ENCODE measurements around the gene CDK4. TPM values are rescaled to one million over a fixed set of nuclear protein-coding genes. Genes with fewer than 3 reads are reported as not detected.
A peak's percentile ranks its signal among the peaks of the same experiment; 100 is the strongest.

The CDK4 gene
- total and polyA plus RNA-seq, 2 of the 13 experiments (the other 11 are each of a cell fraction or from before 2014, with no cell fraction given), result 191 to 209 TPM

GRCh38 chr12:57745485-57745881 is 6.6 kb downstream of the CDK4 start (continued):
- no peak for TF ChIP-seq ZBTB7A (CRISPR knock-in tag; IDR thresholded peaks at IDR 0.05)
- TF ChIP-seq HNRNPH1 (optimal IDR thresholded peaks at IDR 0.05; ENCODE audit: low read depth, low read length), result peak; percentile 13
- TF ChIP-seq NONO (IDR thresholded peaks at IDR 0.05), result no peak
- 0 out of 2 replicates have a peak, but pooled peaks have one; percentile 12 for TF ChIP-seq NONO (CRISPR knock-in tag; conservative IDR thresholded peaks at IDR 0.05)
- TF ChIP-seq BRF2 (CRISPR knock-in tag; IDR thresholded peaks at IDR 0.05), result 0 out of 2 replicates have a peak, but pooled peaks have one; percentile 45
- peak; percentile 38; the same call in 1 of the 2 replicates for TF ChIP-seq BORCS8-MEF2B (CRISPR knock-in tag; IDR thresholded peaks at IDR 0.05)

GRCh38 chr12:57744777-57745484 is 7.2 kb downstream of the CDK4 start, which contains the start of gene TSPAN31:
Gene TSPAN31, plus strand, starts transcription at chr12:57745039. Its CDS starts 116 bp downstream, at chr12:57745155.
- Histone ChIP-seq H3K36me3 (replicated peaks in 1 of 2; ENCODE audit: control insufficient read depth in 1 of 2, insufficient read depth in 2 of 2, low read length in 2 of 2) (peaks cover 4 to 33% of the 10 kb centered on the region in 2 experiments; a peak in 4 of 5 replicates), H3K4me2 (ENCODE audit: low read depth, low read length) (peak within 1 kb of the TSS; percentile 96), H2AFZ (ENCODE audit: low read length) (no peak within 1 kb of the TSS), H4K20me1 (ENCODE audit: insufficient read depth, low read length) (no peaks in the 10 kb centered on the region), H3K9me3 (ENCODE audit: low read length) (no peaks in the 10 kb centered on the region), H3K79me2 (ENCODE audit: insufficient read depth, low read length) (peaks cover 10% of the 10 kb centered on the region), H3K4me1 (ENCODE audit: insufficient read depth, low read length) (peaks cover 37% of the 10 kb centered on the region), H3K4me3 (replicated peaks in 1 of 3; ENCODE audit: insufficient read depth in 1 of 3, low read depth in 2 of 3, low read length in 3 of 3) (peak within 1 kb of the TSS; percentile 63 to 80 (median 71)), H3K9ac (ENCODE audit: insufficient read depth, low read depth, low read length) (peak within 1 kb of the TSS; percentile 94), H3K27me3 (ENCODE audit: control insufficient read depth in 1 of 2, insufficient read depth in 2 of 2, low read length in 2 of 2) (peaks cover 0 to 10% of the 10 kb centered on the region in 2 experiments; a peak in 3 of 5 replicates), H3K27ac (ENCODE audit: extremely low read length, insufficient read depth, low read length) (peak within 1 kb of the TSS; percentile 94)
- 2% methylated on average over 25 of the region's 29 CpGs for whole genome bisulfite sequencing (ENCODE audit: low lambda C conversion rate)
- ChIA-PET POLR2A (interaction anchor here (0.6 to 2.6 kb wide), 13 partner anchors 9 to 1664 kb away, joined by 3 to 29 read pairs (median 5); partner anchors contain the start of genes CTDSP2, DDIT3, EEF1AKMT3 and METTL1), CTCF (ENCODE audit: low intra/inter-chr PET ratio, low total read pairs) (no interaction called here)
- intact Hi-C loops (cut with micrococcal nuclease; ENCODE audit: unreplicated experiment), result loop anchor here (1.0 kb wide), 1 partner anchor 7 kb away; the partner anchor contains the start of gene CDK4
- BruUV-seq (replicated peaks), result no TSS peak
- peak; percentile 97 for DNase-seq (ENCODE audit: low spot score)
- peak; percentile 98 for FAIRE-seq
- in situ Hi-C loops (cut with HindIII; ENCODE audit: extremely low pct_ligation_motif_present, low pct_unique_long_range_greater_than_20kb), result no loop called here
- ATAC-seq, result peak; percentile 90
- TF ChIP-seq KLF16 (CRISPR knock-in tag; IDR thresholded peaks at IDR 0.05), result peak in 1 of 2 experiments; percentile 57; a peak in 1 of 4 replicates
- TF ChIP-seq ZFP41 (CRISPR knock-in tag; IDR thresholded peaks at IDR 0.05; ENCODE audit: borderline replicate concordance), result no peak
- TF ChIP-seq THAP11 (CRISPR knock-in tag; IDR thresholded peaks at IDR 0.05), result peak; percentile 66; the same call in 1 of the 2 replicates
- no peak for TF ChIP-seq ZNF512 (CRISPR knock-in tag; IDR thresholded peaks at IDR 0.05)
- no peak for TF ChIP-seq FOXK2 (IDR thresholded peaks at IDR 0.05)
- TF ChIP-seq ZFP91 (CRISPR knock-in tag; IDR thresholded peaks at IDR 0.05; ENCODE audit: borderline replicate concordance), result peak; percentile 100
- no peak for TF ChIP-seq ZNF296 (CRISPR knock-in tag; conservative IDR thresholded peaks at IDR 0.05)
- TF ChIP-seq ZNF574 (CRISPR knock-in tag; IDR thresholded peaks at IDR 0.05), result peak; percentile 82
- 0 out of 2 replicates have a peak, but pooled peaks have one; percentile 45 for TF ChIP-seq U2AF2 (IDR thresholded peaks at IDR 0.05; ENCODE audit: low read depth, low read length)
